Endometrial microvascular endothelial cells (primary cell): ENCODE results near the gene DLEC1. TPM values are rescaled to one million over a fixed set of nuclear protein-coding genes. Genes with fewer than 3 reads are reported as not detected.

Source experiments
- in situ Hi-C: cut with HindIII; loops from 2 replicates; pipeline ENCODE4 v1.10.0; 2017; ENCODE audit warnings: low sequenced_read_pairs, low pct_unique_long_range_greater_than_20kb; ENCODE audit errors: inconsistent ontology term
- total RNA-seq: library from RNA; depleted of rRNA; stranded (reverse); fragments of >200 nt; gene quantifications from one replicate; pipeline ENCODE4 v1.2.3, GENCODE V29; 2015; ENCODE audit errors: inconsistent ontology term

Gene DLEC1
- total RNA-seq, 1 donor from 2014 or later = not detected

DNA sequence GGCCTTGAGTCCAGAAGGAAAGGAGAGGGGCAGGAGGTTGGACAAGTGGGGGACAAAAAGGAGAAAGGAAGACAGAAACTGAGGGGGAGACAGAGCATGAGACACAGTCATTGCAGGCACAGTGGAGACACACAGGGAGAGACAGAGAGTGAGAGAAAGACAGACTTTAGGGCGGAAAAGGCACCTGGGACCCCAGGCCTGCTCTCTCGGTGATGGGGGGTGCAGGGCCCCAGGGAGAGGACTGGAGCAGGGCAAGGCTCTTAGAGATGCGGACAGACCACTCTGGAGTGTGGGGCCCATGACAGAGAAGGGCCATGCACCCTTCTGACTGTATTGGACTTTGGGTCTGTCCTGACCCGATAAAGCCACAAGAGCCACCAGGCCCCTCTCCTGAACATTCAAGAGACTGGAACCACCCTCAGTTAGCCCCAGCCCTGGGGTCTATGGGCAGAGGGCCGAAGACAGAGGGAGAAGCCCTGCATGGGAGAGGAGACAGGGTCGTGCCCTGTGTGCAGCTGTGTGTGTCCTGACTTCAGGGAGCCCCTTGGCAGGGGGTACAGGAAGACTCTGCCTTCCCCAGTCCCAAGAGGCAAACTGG, 22.1 kb upstream of the DLEC1 start:
- in situ Hi-C loops = no loop called here

DNA sequence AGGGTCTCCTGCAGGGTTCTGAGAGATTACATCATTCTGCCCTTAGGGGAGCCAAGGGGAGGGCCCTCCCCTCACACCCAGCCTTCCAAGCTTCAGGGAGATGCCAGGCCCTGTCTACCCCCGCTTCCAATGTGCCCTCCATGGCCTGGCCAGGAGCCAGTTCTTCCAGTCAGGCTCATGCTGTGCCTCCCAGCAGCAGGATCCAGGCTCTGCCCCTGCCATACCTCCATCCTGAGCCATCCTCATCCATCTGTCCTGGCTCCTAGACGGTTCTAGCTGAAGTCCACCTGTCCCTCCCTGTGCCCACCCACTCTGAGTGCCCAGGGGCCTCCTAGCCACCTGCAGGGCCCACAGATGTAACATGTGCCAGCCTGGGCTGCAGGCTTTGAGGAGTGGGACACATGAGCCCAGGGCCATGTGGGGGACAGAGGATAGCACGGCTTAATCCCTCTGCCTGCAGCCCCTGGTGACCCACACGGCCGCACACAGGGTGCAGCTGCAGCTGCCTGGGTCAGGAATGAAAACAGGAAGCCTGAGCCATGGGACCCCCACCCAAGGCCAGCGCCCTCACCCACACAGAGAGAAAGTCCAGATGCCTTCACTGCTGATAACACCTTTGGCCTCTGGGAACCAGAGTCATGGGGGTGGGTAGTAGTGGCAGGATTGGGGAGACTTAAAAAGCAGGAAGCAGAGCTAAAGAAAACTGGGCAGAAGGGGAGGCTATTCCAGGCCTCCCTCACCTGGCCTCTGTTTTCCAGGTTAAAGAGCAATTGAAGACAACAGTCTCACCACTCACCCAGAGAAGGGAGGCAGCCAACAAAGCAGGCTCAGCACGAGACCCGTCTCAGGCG, 21.3 kb upstream of the DLEC1 start:
- in situ Hi-C loops = no loop called here

DNA sequence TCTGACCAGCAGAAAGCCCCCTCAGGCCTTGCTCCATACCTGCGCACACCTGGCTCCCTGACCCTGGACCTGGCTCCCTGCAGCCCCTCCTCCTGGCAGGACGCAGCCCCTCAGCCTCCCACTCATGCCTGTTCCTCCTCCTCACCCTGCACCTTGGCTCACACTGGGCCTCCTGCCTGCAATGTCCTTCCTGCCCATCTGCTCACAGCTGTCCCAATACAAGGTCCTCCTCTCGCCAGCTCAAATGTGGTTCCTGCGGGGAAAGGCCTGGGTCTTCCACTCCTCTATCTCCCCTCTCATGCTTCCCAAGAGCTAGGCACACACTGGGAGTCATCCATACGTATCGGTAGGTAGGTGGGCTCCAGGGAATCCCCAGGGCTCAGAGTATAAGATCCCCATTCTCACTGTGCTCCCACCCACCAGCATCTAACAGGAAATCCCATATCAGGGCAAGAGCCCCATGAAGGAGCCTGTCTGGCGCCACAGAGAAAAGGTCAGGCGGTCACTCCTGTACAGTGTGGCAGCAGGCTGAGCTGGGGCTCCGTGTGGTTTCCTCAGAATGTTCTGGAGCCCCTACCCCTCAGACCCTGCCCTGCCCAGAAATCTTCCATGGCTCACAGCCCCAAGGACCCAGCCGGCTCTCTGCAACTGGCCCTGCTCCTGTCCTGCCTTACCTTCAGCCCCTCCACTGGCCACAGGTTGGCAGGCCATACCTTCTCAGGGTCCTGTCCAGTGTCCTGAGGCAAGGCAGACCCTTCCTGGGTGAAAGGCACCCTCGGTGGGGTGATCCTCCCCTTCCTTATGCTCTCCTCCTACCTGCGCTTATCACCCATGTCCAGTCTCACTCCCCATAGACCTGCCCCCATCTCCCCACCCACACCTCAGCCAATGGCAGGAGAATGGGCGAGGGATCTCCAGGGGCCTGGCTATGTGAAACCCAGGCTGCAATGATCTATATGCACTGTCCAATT, 20.4 kb upstream of the DLEC1 start:
- in situ Hi-C loops = no loop called here

DNA sequence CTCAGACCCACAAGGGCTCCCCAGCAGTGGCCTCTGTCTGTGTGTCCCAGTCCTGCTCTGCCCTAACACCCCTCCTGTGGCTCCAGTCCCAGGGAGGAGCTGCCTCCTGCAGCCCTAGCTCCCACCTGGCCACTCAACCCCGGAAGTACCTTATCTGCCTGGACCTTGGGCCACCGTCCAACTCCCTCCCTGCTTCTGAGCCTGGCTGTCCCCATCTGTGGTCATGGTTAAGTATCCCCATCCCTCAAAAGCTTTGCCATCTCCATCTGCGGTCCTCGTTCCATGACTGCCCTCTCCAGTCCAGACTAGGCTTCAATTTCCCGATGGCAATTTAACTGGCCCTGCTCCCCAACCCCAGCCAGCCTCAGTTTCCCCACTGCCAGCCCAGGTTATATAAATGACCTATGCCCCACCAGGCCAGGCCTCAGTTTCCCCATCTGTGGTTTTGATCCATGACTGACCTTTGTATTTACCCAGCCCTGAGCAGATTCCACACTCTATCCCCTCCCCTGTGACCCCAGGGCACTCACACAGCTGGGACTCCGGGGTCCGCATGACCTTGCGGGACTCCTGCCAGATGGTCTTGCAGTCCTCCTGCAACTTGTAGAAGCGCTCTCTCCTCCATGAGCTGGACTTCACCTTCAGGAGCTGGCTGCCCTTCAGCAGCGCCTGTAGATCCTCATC, 19.2 kb upstream of the DLEC1 start:
- in situ Hi-C loops = no loop called here

DNA sequence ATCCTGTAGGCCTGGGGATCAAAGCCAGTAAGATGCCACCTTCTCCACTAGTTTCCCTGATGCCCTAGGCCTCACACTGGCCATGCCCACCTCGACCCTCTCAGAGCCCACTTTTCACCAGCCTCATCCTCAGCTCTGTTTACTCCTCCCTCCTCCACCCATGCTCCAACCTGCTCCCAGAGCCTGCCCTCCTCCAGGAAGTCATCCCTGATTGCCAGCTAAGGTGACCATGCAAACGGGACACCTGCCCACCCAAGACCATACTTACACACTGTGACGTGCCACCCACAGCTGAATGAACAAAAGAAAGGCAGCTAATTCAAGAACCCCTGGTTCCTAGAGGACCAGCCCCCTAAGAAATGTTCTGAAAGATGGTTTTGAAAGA, 18.7 kb upstream of the DLEC1 start:
- in situ Hi-C loops = no loop called here

DNA sequence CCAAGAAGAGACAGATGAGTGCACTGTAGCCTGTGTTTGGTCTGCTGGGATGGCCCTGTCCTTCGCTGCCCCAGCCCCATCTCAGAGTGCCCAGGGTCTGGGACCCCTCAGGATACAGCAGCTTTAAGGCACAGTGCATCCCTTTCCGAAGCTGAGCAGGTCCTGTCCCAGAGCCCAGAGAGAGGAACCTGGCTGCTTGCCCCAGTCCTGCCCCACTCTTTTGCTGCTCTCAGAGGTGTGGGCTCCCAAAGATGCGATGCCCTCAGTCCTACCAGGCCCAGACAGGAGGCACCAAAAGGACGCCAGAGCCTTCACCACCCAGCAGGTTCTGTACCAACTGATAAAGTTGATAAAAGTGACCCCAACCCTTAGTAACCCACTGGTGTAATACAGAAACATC, 17.8 kb upstream of the DLEC1 start:
- in situ Hi-C loops = no loop called here

DNA sequence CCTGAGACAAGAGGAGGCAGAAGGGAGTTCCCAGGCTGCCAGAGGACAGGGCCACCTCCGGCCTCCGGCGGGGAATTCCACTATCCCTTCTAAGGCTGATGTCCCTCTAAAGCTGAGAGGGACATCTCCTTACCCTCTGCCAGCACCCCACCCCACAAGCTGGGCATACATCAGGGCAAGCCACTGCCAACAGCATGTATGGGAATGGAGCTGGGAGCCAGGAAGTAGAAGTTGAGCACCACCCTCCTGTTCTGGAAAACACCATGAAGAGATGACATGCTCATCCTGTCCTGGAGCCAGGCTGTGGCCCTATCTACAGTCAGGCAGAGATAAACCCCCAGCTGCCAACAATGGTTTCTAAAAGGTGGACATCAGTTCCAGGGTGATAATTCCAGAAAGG, 16.7 kb upstream of the DLEC1 start:
- in situ Hi-C loops = no loop called here

DNA sequence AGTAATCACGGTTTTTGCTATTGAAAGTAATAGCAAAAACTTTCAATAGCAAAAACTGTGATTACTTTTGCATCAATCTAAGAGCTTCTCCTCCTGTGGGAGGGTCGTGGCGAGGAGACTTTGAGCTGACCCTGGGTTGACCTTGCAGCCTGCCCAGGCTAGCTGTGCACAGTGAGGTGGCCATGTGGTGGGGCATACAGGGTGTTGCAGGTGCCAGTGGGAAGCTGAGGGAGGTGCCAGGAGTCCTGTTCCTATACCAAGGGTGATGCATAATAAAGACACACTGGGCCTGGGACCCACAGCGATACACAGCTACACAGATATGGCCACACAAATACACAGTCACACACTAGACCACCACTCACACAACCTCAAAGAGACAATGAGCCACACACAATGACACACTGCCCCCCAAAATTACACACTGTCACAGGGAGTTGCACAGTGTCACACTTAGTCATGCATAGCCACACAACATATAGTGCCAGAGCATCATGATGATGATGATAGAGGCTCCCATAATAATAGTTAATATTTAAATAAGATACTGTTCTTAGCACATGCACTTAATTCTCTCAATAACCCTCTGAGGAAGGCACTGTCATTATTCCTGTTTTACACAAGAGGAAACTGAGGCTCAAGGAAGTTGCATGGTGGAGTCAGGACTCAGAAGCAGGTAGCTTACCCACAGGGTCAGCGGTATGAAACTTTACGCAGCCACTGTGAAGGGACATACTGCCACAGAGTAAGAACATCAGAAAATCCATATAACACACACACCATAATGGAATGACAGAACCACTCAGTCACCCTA, 15.9 kb upstream of the DLEC1 start:
- in situ Hi-C loops = no loop called here

DNA sequence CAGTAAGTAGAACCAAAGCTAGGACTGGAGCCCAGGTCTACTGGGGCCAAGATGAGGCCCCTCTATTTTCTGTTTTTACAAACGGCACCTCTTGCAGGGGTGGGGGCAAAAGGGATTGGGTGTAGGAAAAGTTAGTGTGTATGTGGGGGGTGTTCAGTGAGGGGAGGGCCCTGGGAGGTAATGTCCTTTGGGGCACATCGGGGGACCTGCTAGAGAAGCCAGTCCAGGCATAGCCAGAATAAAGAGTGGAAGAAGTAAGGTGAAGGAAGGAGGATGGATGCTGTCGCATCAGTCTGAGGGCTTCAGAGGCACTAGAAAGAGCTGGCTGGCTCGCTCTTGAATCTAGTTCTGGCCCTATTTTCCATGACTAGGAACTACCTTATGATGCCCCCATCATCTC, 12.2 kb upstream of the DLEC1 start:
- in situ Hi-C loops = no loop called here

DNA sequence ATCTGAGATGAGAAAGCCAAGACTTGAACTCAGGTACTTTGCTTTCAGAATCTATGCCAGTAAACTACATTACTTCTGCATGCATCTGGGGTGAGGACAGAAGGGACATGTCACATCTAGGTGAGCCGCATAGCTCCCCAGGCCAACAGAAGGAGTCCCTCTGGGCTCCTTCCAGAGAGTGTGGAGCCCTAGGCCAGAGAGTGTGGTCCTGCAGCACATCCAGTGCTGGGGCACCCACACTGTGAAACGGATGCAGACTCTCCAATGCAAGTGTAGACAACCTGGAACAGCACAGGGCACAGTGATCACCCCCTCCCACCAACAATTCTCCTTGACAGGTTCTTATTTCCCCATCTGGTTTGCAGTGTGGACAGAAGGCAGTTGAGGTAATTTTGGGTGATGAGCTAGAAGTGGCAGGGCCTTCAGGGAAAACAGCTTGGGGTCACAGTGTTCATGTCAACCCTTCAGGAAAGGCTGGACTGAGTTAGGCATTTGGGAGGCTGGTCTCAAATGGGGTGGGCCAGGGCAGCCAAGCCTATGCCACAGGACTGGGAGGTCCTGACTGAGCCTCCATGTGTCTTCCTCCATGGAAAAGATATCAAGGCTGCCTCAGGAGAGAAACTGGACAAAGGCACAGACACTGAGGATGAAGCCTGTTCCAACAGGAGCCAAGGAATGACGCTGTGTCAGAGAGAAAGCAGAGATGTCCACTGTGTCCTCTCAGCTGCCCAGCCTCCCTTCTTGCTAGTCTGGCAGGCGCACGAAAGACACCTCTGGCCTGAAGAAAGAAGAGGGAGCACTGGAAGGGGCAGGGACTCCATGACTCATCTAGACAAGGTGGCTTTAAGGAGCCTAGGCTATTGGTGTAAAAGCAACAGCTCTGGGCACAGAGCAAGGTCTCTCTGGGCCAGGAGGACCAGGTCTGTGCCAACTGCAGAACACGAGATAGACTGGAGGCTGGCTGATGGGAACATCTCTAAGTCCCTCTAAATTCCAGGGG, 11.2 kb upstream of the DLEC1 start:
- in situ Hi-C loops = no loop called here

DNA sequence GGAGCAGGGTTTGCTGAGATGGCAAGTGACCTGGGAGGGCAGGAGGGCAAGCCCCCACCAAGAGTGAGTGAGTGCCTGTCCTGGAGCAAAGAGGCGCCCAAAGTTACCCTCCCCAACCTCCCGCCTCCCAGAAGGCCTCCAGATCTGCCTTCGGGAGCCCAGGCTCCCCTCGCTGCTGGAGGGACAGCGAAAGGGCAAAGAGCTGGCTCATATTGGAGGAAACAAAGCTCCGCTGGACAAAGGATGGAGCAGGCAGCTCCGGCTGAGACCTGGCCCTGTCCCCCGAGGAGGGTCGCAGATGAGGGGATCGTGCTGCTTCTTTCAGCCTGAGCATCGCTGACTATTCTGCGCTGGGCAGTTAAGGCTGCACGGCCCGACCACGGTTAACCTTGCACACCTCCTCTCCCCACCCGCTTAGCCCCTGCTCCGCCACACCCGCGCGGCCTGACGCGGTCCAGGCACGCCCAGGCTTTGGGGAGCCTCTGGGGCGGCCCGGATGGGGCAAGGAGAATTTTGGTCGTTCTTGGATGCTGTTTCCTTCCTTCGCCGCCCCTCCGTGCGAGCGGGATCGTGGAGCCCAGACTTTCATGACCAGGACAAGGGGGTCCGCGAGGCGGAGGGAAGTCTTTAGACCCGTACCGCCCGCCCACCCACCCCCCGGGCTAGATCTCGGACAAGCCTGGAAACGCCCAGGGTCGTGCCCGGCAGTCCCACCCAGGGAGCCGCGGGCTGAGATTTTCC, 10.2 kb upstream of the DLEC1 start:
- in situ Hi-C loops = no loop called here

DNA sequence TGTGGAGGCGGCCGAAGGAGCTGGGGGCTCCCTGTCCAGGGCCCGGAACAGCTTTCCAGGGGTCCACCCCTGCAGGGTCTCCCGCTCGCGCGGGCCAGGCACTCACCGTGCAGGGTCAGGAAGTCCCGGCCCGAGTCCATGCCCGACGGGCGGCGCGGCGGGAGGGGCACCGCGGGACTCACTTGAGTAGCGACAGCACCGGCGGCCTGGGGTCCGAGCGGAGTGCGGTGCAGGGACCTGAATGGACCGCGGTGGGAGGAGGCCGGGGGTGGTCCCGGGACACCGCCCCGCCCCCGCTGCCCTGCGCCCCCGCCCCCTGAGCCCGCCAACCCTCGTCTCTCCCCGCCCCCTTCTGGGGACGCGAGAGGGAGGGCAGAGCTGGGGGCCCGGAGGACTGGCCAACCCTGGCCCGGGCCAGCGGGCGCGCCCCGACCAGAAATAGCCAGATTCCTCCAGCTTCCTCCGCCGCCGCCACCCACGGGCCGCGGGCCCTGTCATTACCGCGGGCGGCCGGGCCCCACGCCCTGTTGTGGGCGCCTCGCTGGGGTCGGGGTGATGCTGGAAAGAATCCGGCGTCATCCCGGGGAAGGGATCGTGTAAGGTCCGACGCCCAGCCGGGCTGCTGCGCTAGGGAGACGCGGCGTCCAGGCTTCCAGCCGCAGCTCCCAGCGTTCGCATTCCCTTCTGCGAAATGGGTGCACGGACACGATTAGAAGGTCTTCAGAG, 9.4 kb upstream of the DLEC1 start, which contains the start of gene PLCD1:
Gene PLCD1, minus strand, starts transcription at position 243 of the 726 bp plus-strand sequence. Its CDS starts 103 bp downstream, at position 140.
- in situ Hi-C loops = no loop called here

DNA sequence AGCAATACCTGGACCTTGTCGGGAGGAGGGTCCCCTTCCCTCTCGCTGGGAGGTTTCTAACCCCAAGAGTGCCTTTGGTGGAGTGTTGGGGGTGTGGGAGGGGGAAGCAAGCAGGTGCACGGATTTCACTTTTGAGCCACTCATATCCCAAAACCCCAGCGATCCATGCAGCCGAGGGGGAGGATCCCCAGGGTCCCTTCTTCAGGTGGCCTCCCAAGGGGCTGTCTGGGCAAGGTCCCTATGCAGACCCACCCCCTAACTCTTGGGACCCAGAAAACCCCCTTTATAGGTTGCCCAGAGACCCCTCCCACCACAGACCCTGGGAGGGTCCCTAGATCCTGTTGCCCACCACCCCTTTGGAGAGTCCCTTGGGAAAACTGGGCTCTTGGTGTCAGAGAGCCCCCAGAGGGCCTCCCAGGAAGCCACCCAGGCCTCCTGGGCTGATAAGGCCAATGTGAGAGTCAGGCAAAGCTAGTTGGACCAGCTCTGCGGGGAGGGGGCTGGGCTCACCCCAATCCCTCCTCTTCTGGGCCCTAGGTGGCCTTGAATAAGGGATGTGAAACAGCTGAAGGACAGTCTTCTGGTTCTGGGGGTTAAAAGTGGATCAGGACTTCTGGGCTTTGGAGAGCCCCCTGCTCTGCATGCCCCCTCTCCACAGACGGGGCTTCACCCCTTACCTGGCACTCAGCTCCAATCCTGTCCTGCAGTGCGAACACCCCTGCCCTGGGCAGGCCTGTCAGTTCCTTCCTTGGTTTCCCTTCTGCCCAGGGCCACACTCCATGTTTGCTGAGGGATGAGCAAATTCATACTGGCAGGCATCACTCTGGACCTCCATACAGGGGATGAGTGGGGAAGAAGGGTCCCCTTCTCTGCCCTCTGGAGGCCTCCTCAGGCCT, 8.6 kb upstream of the DLEC1 start:
- in situ Hi-C loops = no loop called here

DNA sequence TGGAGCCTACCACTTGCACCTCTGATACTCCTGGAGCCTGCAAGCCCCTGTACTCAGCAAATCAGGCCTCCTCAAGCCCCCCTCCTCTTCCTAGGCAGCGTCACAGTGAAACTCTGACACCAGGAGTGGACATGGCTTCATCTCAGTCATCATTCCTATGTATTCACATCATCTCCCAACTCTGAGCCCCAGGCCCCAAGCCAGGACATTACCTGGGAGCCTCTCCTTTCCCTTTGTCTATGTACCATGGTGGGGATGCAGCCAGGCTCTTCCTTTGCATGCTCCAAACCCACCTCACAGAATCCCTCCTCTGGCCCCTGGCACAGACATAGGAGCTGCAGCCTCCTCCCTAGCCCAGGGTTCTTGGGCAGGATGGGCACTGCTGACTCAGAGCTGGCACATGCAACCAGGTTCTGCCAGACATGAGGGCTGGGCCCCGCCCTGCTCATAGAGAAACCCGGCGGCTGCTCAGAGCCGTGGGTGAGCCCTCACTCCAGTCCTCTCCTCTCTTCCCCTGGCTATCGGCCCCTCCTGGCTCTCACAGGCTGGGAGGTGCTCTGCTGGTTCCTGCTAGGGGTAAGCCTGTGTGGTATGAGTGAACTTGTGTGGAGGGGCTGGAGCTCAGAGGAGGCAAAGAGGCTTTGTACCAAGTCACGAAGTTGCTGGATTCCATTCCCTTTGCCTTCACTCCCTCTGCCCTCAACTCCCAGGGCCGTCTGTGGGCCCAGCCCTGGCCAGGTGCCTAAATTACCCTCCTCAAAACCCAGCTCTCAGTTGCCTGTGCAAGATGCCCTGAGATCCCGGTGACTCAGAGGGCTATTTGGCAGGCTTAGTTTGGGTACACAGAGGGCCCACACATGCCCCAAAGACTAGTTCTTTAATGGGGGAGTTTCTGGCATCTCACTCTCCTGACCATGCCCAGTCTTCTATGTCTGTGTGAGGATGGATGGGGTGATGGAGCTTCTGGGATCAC, 7.7 kb upstream of the DLEC1 start:
- in situ Hi-C loops = no loop called here
